ENCODE data around the gene DCTN2. TPM values are rescaled to one million over a fixed set of nuclear protein-coding genes. Genes with fewer than 3 reads are reported as not detected.

DCTN2 gene
- total and polyA plus RNA-seq, 2 donors (not counting 3 experiments of a cell fraction or from before 2014, with no cell fraction given) = 146 to 161 TPM

- peak; percentile 97 for FAIRE-seq
- CTCF ChIA-PET = interaction anchor here (1.1 to 1.6 kb wide), 3 partner anchors 9 to 13 kb away, joined by 3 to 5 read pairs (median 3); no protein-coding TSS in a partner anchor
Measured at GRCh38 chr12:57487597-57488401, 59.2 kb downstream of the DCTN2 start, which contains the start of gene MARS1. TSS of gene MARS1 (plus strand) at chr12:57488068. CDS start at chr12:57488091, 23 bp downstream.

GRCh38 chr12:57487055-57487596 is 59.9 kb downstream of the DCTN2 start:
- Histone ChIP-seq H3K27me3 (ENCODE audit: control insufficient read depth in 2 of 2, insufficient read depth in 2 of 2, low read length in 2 of 2) (no peaks in the 10 kb centered on the region), H3K9me1 (replicated peaks; ENCODE audit: control insufficient read depth, extremely low read depth, insufficient read depth, low read length) (no peaks in the 10 kb centered on the region), H3K79me2 (ENCODE audit: control insufficient read depth, insufficient read depth, low read length) (peaks cover 23% of the 10 kb centered on the region), H3K36me3 (ENCODE audit: control insufficient read depth in 2 of 2, extremely low read depth in 1 of 2, insufficient read depth in 2 of 2, low read length in 2 of 2) (peaks cover 5 to 13% of the 10 kb centered on the region in 2 experiments), H2AFZ (ENCODE audit: low read depth, low read length) (peak overlapping the region; percentile 45), H4K20me1 (replicated peaks; ENCODE audit: control insufficient read depth, extremely low read depth, insufficient read depth, low read length) (no peaks in the 10 kb centered on the region), H3K4me1 (ENCODE audit: control insufficient read depth, extremely low read depth, insufficient read depth, low read length) (peaks cover 9% of the 10 kb centered on the region), H3K9me3 (replicated peaks; ENCODE audit: control insufficient read depth, insufficient read depth, low read length) (no peaks in the 10 kb centered on the region), H3K4me2 (ENCODE audit: insufficient read depth, low read length) (no peak overlapping the region), H3K27ac (ENCODE audit: insufficient read depth, low read depth, low read length) (no peak overlapping the region), H3K9ac (replicated peaks; ENCODE audit: extremely low read depth, insufficient read depth, low read length) (no peak overlapping the region), H3K4me3 (replicated peaks in 1 of 3; ENCODE audit: insufficient read depth in 1 of 3, low read depth in 1 of 3, low read length in 3 of 3) (no peak overlapping the region)
- TSS peak; percentile 48 for BruUV-seq (replicated peaks)
- no peak for FAIRE-seq
- ChIA-PET CTCF (interaction anchor here (1.6 kb wide), 1 partner anchor 10 kb away, joined by 5 read pairs; no protein-coding TSS in a partner anchor), POLR2A (interaction anchor here (0.7 kb wide), 1 partner anchor 17 kb away, joined by 8 read pairs; no protein-coding TSS in a partner anchor)
- TF ChIP-seq CTCF (IDR thresholded peaks at IDR 0.05; ENCODE audit: extremely low read depth in 1 of 2, insufficient read depth in 1 of 2, low read depth in 1 of 2, low read length in 2 of 2) = no peak
- TF ChIP-seq POLR2AphosphoS5 (IDR thresholded peaks at IDR 0.05; ENCODE audit: insufficient read depth, low read depth, low read length) = no peak
- no peak for TF ChIP-seq EZH2 (IDR thresholded peaks at IDR 0.05; ENCODE audit: borderline replicate concordance, low read depth, low read length, severe bottlenecking)
- no peak for TF ChIP-seq POLR2A (IDR thresholded peaks at IDR 0.05; ENCODE audit: low read depth, low read length)
- no peak for TF ChIP-seq FOS (IDR thresholded peaks at IDR 0.05; ENCODE audit: borderline replicate concordance, insufficient read depth, low read length)
- TF ChIP-seq, protein P1, sequence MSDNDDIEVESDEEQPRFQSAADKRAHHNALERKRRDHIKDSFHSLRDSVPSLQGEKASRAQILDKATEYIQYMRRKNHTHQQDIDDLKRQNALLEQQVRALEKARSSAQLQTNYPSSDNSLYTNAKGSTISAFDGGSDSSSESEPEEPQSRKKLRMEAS (IDR thresholded peaks at IDR 0.05; ENCODE audit: insufficient read depth, insufficient read length) = no peak
- no peak for TF ChIP-seq MYC (IDR thresholded peaks at IDR 0.05; ENCODE audit: low read depth, low read length)
- no peak for TF ChIP-seq JUN (IDR thresholded peaks at IDR 0.05; ENCODE audit: borderline replicate concordance, insufficient read depth, insufficient read length, low read depth)
- no peak for TF ChIP-seq GATA2 (IDR thresholded peaks at IDR 0.05; ENCODE audit: insufficient read depth, insufficient read length, low read depth, low read length)
- DNase-seq (ENCODE audit: low read depth, low spot score) = no peak
- dilution Hi-C loops (cut with MboI; ENCODE audit: extremely low pct_ligation_motif_present, low sequenced_read_pairs) (no loop called here), intact Hi-C loops (cut with micrococcal nuclease) (loop anchor here (5.0 kb wide), 1 partner anchor 35 kb away; the partner anchor contains the start of genes DDIT3 and MBD6)

More at GRCh38 chr12:57487597-57488401, 59.2 kb downstream of the DCTN2 start, which contains the start of gene MARS1:
- TF ChIP-seq POLR2AphosphoS5 (IDR thresholded peaks at IDR 0.05; ENCODE audit: insufficient read depth, low read depth, low read length) = peak; percentile 90
- peak; percentile 81 for TF ChIP-seq MYC (IDR thresholded peaks at IDR 0.05; ENCODE audit: low read depth, low read length)
- no peak for TF ChIP-seq GATA2 (IDR thresholded peaks at IDR 0.05; ENCODE audit: insufficient read depth, insufficient read length, low read depth, low read length)
- TF ChIP-seq POLR2A (IDR thresholded peaks at IDR 0.05; ENCODE audit: low read depth, low read length) = peak; percentile 86
- TF ChIP-seq, protein P1 (IDR thresholded peaks at IDR 0.05; ENCODE audit: insufficient read depth, insufficient read length) = peak; percentile 18
- peak within 1 kb of the TSS; percentile 77 for H2AFZ ChIP-seq (ENCODE audit: low read depth, low read length)
- no peaks in the 10 kb centered on the region for H4K20me1 ChIP-seq (replicated peaks; ENCODE audit: control insufficient read depth, extremely low read depth, insufficient read depth, low read length)
- H3K4me2 ChIP-seq (ENCODE audit: insufficient read depth, low read length) = peak within 1 kb of the TSS; percentile 87
- H3K36me3 ChIP-seq (ENCODE audit: control insufficient read depth in 2 of 2, extremely low read depth in 1 of 2, insufficient read depth in 2 of 2, low read length in 2 of 2) = peaks cover 8 to 16% of the 10 kb centered on the region in 2 experiments
- H3K4me3 ChIP-seq (replicated peaks in 1 of 3; ENCODE audit: insufficient read depth in 1 of 3, low read depth in 1 of 3, low read length in 3 of 3) = peak within 1 kb of the TSS; percentile 60 to 99 (median 94)
- peaks cover 23% of the 10 kb centered on the region for H3K79me2 ChIP-seq (ENCODE audit: control insufficient read depth, insufficient read depth, low read length)
- H3K4me1 ChIP-seq (ENCODE audit: control insufficient read depth, extremely low read depth, insufficient read depth, low read length) = peaks cover 9% of the 10 kb centered on the region
- dilution Hi-C loops (cut with MboI; ENCODE audit: extremely low pct_ligation_motif_present, low sequenced_read_pairs) = no loop called here
- H3K9ac ChIP-seq (replicated peaks; ENCODE audit: extremely low read depth, insufficient read depth, low read length) = peak within 1 kb of the TSS; percentile 91
- peak within 1 kb of the TSS; percentile 48 for H3K27ac ChIP-seq (ENCODE audit: insufficient read depth, low read depth, low read length)
- BruUV-seq (replicated peaks) = no TSS peak
- H3K9me1 ChIP-seq (replicated peaks; ENCODE audit: control insufficient read depth, extremely low read depth, insufficient read depth, low read length) = no peaks in the 10 kb centered on the region
- no peaks in the 10 kb centered on the region for H3K27me3 ChIP-seq (ENCODE audit: control insufficient read depth in 2 of 2, insufficient read depth in 2 of 2, low read length in 2 of 2)
- intact Hi-C loops (cut with micrococcal nuclease) = loop anchor here (1.0 to 5.0 kb wide), 3 partner anchors 28 to 59 kb away; partner anchors contain the start of genes DCTN2, DDIT3, GLI1 and MBD6
- no peaks in the 10 kb centered on the region for H3K9me3 ChIP-seq (replicated peaks; ENCODE audit: control insufficient read depth, insufficient read depth, low read length)
- POLR2A ChIA-PET = interaction anchor here (0.7 kb wide), 1 partner anchor 18 kb away, joined by 8 read pairs; no protein-coding TSS in a partner anchor
- DNase-seq (ENCODE audit: low read depth, low spot score) = peak; percentile 95

All from endothelial cell of umbilical vein (primary cell).